DMS114 treated with DMSO at 0.1 percent for 48 hours (cell line): ENCODE data around the gene CAMLG.
"Not testable (repeated sequence)": the region's sequence is repeated elsewhere in the genome, so short reads cannot be mapped to it uniquely, and the experiment has no call there.

Source experiments
- DNase-seq: peaks from one replicate; lab custom pipeline; 2025; ENCODE audit not compliant: unreplicated experiment; lab: John Stamatoyannopoulos, UW

The CAMLG gene

DNA sequence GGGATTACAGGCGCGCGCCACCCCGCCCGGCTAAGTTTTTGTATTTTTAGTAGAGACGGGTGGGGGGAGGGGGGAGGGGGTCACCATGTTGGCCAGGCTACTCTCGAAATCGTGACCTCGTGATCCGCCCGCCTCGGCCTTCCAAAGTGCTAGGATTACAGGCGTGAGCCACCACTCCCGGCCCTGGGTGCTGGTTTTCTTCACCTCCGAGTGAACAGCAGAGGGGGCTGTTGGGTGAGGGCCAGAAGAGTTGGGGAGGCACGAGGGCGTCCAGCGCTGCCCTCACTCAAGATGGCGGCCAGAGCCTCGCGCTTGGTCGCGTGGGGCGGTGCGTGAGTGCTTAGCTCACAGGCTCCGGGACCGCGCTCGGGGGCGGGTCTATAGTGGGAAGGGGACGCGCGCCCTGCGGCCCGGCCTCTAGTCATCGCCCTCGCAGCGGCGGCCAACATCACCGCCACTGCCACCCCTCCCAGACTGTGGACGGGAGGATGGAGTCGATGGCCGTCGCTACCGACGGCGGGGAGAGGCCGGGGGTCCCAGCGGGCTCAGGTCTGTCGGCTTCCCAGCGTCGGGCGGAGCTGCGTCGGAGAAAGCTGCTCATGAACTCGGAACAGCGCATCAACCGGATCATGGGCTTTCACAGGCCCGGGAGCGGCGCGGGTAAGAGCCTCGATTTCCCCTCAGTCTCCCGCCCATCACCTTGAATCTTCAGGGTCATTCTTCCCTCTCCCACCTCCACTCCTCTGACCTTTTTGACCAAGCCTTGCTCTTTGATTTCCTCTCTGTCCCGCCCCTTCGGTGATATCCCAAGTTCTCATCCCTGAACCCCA, at the start of gene CAMLG:
CAMLG (plus strand) TSS at position 416 of the 830 bp plus-strand sequence; CDS start at position 489, 73 bp downstream.
- peak; percentile 92 for DNase-seq

DNA sequence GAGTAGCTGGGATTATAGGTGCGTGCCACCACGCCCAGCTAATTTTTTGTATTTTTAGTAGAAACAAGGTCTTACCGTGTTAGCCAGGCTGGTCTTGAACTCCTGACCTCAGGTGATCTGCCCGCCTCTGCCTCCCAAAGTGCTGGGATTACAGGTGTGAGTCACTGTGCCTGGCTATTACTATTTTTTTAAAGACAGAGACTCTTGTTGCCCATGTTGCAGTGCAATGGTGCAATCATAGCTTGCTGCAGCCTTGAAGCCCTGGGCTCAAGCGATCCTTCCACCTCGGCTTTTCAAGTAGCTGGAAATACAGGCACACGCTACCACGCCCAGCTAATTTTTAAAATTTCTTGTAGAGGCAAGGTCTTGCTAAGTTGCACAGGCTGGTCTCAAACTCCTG, 48.2 kb upstream of the CAMLG start:
- DNase-seq: not testable (repeated sequence)

DNA sequence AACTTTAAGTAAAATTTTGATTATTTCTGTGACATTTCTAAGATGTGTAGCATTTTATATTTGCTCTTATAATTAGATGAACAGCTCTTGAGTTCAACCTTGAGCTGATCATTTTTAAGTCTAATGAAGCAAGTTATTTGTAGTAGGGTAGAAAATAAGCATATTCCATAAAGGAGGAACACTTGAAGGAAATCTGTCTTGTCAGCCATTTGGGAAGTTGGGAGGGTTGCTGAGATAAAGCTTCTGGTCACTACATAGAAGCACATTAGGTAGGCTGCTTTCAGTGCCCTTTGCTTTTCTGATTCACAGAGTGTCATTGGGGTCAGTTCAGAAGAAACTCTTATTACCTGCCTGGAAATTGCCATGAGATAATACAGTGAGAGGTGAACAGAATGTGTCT, 45.6 kb upstream of the CAMLG start:
- no peak for DNase-seq

DNA sequence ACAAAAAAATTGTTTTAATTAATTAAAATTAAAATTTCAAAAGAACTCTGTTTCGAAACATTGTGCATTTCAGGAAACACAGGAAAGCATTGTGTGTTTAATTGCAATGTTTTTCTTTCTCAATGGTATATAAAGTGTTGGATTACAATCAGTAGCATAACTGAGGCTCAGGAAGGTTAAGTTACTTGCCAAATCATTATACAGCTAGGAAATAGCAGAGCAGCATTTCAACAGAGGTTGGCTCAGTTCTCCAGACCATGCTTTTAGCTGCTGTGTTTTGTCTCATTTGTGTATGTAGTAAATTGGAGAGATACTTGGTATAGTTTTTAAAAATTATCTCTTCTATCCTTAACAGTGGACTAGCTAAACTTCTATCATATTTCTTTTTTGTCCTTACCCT, 30.0 kb upstream of the CAMLG start:
- no peak for DNase-seq

DNA sequence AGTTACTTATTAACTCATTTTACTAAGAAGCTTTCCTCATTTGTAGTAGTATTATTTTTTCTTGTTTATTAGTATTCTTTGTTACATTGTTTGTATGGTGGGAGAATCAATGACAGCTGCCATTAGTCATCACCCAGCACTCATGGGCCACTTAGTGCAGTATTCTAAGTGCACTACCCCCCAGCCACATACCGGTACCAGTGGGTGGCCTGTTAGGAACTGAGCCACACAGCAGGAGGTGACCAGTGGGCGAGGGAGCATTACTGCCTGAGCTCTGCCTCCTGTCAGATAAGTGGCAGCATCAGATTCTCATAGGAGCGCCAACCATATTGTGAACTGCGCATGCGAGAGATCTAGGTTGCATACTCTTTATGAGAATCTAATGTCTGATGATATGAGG, 24.2 kb upstream of the CAMLG start:
- DNase-seq: no peak

DNA sequence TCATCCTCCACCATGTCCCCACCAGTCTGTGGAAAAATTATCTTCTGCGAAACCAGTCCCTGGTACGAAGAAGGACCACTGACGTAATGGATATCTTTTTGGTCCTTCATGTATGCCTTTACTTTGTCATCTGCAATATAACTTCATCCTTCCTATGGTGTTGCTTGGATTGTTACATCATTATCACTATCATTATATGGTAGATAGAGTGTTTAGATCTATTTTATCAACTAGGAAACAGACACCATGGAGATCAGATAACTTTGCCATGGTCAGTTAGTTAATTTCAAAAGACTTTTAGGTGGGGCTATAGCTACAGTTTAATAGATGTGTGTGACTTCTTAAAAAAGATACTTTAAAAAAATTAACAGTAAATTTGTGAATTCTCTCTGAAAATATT, 23.8 kb upstream of the CAMLG start:
- DNase-seq: no peak

DNA sequence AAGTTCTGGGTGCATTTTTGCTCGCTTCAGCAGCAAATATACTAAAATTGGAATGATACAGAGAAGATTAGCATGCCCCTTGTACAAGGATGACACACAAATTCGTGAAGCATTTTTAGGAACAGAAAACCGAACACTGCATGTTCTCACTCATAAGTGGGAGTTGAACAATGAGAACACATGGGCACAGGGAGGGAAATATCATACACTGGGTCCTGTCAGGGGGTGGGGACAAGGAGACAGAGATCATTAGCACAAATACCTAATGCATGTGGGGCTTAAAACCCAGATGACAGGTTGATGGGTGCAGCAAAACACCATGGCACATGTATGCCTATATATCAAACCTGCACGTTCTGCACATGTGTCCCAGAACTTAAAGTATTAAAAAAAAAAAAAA, 22.9 kb upstream of the CAMLG start:
- not testable (repeated sequence) for DNase-seq

DNA sequence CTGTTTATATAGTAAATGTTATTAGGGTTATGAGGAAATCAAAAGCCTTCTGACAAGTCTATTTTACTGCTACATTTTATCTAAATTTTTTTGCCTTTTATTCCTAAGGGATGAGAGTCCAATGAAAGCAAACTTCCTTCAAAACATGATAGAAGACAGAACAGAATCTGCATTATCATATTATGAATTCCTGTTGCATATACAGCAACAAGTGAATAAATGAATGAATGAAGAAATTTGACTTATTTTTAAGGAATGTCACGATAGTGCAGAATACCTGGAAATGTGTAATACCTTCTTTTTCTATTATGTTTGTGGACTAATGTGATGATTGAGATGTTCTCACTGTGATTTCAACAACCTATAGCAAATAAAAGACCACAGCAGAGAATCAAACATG, 13.5 kb upstream of the CAMLG start:
- DNase-seq: no peak

DNA sequence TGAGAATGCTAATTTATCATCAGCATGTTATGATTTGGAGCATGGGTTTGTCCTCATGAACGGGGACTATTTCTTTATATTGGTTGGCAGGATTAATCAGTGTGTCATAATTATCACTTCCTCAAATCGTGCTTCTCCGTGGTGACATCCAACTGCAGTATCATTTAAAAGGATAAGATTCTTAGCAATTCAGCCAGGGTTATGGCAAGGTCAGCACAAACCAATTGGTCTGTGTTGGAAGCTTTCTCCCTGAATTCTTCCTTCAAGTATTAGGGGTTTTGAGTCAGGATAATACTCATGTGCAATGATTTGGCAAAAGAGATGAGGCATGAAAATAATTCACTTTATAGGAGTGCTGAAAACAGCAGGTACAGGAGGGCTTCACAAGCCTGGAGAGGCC, 5.5 kb upstream of the CAMLG start:
- no peak for DNase-seq

DNA sequence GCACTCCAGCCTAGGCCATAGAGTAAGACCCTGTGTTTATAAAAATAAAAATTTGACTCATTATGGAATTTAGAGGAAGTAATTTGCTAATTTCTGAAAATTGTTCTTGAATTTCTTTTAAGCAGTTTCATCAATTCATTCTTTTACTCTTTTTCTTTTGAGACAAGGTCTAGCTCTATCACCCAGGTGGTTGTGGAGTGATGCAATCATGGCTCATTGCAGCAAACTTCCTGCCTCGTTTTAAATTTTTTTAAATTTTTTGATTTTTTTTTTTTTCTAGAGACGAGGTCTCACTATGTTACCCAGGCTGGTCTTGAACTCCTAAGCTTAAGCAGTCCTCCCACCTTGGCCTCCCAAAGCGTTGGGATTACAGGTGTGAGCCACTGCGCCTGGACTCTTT, 3.1 kb upstream of the CAMLG start:
- DNase-seq: no peak

DNA sequence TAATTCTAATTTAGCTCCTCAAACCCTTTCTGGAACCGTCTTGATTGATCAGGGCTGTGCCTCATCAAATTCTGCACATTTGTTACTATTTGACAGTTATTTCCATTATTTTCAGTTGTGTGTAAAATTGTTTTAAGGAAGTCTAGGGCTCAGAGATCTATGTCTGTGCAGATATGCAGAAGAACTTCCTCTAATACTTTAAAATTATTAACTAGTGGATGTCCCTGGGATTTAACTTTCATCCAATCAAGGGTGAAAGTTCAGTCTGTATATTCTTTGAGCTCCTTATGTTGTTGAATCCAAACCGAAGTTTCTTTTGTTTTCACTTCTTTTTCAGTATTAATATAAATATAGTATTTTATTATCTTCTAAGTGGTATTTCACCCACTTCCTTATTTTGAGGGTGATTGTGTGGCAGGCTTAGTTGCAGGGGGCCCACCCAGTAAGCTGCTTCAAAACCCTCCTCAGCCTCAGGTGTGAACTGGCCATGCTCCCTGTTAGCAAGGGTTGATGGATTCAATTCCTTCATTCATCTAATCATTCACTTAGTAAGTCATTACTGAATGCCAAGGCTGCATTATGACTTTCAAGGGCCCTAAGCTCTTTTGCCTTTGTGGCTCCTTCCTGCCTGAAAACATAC, 2.1 kb upstream of the CAMLG start:
- no peak for DNase-seq

DNA sequence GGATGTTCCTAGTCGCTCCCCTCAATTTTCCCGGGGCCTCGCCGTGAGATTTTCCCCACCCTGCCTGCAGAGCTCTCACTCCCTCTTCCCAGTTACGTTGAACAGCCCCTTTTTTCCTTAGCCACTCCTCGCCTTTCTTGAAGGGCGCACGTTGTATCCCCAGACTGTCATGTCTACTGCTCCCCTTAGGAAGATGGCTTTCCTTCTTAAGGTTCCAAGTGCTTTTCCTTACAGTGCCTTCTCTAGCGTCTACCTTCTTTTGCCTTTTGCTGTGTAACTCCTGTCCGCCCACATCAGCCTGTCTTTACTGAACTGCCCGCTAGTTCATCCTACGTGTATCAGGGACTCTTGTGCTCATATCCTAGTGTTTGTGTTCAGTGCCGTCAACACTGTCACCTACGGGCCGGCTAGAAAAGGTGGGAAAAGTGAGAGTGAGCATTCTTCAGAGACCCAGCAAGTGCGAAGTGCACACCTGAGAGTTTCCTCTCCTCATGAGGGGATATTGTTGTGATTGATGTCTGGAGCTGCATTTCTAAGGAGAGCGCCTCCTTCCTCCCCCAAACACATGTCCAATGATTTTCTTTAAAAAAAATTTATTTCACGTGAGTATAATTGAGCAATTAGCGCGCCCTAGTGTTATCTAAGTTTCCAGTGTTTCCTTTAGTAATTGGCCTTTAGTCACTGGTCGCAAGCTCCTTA, 764 bp downstream of the CAMLG start:
- peak; percentile 63 for DNase-seq

DNA sequence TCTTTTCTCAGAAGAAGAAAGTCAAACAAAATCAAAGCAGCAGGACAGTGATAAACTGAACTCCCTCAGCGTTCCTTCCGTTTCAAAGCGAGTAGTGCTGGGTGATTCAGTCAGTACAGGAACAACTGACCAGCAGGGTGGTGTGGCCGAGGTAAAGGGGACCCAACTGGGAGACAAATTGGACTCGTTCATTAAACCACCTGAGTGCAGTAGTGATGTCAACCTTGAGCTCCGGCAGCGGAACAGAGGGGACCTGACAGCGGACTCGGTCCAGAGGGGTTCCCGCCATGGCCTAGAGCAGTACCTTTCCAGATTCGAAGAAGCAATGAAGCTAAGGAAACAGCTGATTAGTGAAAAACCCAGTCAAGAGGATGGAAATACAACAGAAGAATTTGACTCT, 2.7 kb downstream of the CAMLG start:
- no peak for DNase-seq

DNA sequence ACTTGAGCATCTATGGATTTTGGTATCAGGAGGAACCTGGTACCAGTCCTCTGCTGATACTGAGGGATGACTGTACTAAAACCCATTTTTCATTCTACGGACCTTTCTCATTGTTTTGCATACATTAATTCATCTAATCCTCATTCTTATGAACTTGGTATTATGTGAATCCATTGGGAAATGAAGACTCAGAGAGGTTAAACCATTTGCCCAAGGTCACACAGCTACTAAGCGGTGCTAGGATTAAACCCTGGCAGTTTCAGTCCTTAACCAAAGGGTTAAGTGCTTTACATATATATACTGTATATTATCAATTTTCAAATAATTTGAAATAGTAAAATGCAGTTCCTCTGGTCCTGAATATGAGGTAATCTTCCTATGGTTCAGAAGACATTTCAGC, 3.8 kb downstream of the CAMLG start:
- DNase-seq: no peak

DNA sequence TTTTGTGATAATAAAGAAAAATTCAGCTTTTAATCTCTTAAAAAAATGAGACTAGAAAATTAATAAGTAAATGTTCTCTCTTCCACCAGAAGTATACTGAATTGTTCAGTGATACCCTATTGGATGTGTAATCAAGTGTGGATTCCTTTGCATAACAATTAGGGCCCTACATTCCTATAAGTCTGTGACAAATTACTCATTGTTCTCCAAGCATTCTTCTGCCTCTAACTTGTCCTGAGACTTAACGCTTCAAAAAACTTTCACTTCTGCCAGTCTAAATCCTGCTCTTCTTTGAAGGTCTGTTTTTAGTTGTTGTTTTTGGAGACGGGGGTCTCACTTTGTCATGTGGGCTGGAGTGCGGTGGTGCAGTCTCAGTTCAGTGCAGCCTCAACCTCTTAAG, 11.1 kb downstream of the CAMLG start:
- no peak for DNase-seq

DNA sequence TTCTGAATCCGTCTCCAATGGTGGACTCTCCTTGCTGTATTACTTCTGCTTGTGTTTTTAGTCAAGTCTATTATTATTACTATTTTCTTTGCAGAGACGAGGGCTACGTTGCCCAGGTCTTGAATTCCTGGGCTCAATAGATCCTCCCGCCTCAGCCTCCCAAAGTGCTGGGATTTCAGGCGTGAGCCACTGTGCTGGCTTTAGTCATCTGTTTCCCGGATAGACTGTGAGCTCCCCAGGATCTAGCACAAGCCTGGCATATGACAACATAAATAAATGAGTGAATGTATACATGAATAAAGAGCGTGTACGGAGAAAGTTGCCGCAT, 19.8 kb downstream of the CAMLG start:
- no peak for DNase-seq

DNA sequence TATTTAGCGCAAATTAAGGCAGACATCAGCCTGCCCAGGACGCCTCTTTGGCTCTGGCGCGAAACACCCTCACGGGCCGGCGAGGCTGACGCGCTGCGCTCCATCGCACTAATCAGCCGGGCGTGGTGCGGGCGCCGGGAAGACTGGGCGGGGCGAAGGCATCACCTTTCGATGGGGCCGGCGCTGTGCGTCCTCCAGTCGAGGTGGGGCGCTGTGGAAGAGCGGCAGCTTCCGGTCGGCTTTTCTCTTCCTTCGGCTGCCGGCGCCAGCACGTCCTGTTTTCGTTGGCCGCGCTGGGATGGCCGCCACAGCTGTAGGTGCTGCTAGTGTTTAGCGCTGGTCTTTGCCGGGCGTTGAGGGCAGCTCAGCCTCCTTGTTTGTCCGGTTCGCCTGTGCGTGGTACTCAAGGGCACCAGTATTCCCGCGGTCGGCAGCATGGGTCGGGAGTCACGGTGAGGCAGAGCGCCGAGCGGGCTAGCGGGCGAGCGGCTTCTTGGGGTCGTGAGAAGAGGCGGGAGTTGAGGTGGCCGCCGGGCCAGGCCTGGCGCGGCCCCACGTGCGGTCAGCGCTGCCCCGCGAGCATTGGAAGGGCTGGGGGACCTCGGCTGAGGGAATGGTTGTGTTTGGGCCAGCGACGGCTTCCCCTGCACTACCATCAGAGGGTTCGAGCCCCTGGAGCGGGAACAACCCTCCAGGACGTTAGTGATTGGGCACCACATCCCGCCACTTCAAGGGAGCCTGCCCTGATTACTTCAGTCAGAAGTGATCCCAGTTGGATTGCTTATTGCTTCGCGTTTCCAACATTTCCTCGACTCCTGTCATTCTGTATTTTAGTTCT, 20.4 kb downstream of the CAMLG start, which contains the start of gene DDX46:
DDX46 (plus strand) TSS at position 276 of the 838 bp plus-strand sequence; CDS start at position 436, 160 bp downstream.
- peak; percentile 88 for DNase-seq

DNA sequence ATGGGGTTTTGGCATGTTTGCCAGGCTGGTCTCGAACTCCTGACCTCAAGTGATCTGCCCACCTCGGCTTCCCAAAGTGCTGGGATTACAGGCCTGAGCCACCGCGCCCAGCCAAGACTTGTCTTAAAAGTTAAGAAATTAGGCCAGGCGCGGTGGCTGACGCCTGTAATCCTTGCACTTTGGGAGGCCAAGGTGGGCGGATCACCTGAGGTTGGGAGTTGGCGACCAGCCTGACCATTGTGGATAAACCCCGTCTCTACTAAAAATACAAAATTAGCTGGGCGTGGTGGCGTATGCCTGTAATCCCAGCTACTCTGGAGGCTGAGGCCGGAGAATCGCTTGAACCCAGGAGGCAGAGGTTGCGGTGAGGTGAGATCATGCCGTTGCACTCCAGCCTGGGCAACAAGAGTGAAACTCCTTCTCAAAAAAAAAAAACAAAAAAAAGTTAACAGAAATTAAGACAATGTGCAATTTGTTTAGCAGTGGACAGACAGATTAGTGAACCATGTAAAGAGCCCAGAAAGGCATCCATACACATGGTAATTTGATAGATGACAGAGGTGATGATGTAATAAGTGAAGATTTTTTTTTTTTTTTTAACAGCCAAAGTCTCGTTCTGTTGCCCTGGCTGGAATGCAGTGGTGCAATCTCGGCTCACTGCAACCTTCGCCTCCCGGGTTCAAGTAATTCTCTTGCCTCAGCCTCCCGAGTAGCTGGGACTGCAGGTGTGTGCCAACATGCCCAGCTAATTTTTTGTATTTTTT, 29.4 kb downstream of the CAMLG start:
- not testable (repeated sequence) for DNase-seq

DNA sequence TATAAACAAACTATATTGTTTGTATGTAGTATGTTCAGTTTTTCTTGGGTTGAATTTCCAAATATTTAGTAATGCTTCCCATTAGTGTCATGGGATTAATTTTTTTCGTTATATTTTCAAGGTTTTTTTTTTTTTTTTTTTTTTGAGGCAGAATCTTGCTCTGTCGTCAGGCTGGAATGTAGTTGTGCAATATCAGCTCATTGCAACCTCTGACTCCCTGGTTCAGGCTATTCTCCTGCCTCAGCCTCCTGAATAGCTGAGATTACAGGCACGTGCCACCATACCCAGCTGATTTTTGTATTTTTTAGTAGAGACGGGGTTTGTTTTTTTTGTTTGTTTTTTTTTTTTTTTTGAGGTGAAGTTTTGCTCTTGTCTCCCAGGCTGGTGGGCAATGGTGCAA, 30.9 kb downstream of the CAMLG start:
- no peak for DNase-seq

DNA sequence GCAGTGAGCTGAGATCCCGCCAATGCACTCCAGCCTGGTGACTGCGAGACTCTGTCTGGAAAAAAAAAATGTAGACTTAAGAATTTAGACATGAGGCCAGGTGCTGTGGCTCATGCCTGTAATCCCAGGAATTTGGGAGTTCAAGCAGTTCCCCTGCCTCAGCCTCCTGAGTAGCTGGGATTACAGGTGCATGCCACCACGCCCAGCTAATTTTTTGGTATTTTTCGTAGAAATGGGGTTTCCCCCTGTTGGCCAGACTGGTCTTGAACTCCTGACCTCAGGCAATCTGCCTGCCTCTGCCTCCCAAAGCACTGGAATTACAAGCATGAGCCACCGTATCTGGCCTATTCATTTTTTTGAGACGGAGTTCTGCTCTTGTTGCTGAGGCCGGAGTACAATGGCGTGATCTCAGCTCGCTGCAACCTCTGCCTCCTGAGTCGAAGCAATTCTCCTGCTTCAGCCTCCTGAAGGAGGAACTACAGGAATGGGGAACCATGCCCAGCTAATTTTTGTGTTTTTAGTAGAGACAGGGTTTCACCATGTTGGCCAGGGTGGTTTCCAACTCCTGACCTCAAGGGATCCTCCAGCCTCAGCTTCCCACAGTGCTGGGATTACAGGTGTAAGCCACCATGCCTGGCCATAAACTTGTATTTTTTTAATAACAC, 34.2 kb downstream of the CAMLG start:
- DNase-seq: no peak
